GM19372 (cell line): Measurements from ENCODE around the gene EVX2.

ENCODE experiments used
- ATAC-seq: cut with Tn5 transposase; IDR thresholded peaks from one replicate; pipeline ENCODE4 v1.9.1; 2021; ENCODE audit warnings: mild to moderate bottlenecking, low read depth, moderate library complexity; ENCODE audit not compliant: unreplicated experiment

The EVX2 gene

DNA sequence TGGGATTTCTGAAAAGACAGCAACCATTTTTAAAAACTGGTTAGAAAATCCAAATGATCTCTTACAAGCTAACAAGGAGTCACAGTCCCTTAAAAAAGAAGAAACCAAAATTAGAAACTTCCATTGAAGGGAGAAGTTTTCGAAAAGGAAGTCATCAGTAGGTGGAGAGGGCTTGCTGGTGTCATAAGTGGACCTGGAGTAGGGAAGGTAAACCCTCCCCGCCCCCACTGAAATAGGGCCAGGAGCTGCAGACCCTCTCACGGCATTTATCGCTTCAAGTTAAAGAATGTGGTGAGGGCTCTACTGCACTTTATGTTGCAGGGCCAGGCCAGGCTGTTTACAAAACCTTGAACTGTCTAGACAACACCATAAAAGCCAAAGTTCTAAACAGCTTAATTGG, 26.2 kb upstream of the EVX2 start:
- no peak for ATAC-seq

DNA sequence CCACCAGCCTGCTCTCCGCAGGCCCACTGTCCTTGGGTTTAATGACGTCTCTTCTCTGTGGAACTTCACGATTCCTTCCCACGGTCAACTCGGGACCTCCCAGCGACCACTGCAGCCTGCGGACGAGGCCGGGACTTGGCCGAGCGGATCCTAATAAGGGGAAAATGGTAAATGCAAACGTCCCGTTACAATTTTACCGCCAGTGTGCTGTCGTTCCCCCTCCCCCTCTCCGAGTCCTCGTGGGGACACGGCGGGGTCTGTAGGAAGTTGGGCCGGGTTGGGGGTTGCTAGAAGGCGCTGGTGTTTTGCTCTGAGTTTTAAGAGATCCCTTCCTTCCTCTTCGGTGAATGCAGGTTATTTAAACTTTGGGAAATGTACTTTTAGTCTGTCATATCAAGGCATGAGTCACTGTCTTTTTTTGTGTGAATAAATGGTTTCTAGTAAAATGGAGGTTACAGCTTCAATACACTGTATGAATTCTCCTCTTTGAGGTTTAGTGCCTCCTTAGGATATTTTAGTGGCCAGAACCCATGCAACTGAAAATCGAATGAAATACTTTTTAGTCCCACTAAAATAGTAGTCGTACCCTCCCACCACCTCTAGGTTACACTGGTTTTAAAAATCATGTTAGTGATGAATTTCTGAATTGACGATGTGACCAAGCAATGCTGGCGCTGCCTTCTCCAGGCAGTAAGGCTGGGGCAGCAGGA, 25.6 kb upstream of the EVX2 start:
- ATAC-seq, result no peak

GRCh38 chr2:176107731-176108181, 24.0 kb upstream of the EVX2 start:
- no peak for ATAC-seq

GRCh38 chr2:176106581-176107539, 23.1 kb upstream of the EVX2 start, which contains the start of gene HOXD11:
TSS of gene HOXD11 (plus strand) at chr2:176107280. CDS start at chr2:176107356, 76 bp downstream.
- ATAC-seq, result no peak

- ATAC-seq, result no peak
These were observed 22.2 kb upstream of the EVX2 start for GRCh38 chr2:176105730-176106580.

DNA sequence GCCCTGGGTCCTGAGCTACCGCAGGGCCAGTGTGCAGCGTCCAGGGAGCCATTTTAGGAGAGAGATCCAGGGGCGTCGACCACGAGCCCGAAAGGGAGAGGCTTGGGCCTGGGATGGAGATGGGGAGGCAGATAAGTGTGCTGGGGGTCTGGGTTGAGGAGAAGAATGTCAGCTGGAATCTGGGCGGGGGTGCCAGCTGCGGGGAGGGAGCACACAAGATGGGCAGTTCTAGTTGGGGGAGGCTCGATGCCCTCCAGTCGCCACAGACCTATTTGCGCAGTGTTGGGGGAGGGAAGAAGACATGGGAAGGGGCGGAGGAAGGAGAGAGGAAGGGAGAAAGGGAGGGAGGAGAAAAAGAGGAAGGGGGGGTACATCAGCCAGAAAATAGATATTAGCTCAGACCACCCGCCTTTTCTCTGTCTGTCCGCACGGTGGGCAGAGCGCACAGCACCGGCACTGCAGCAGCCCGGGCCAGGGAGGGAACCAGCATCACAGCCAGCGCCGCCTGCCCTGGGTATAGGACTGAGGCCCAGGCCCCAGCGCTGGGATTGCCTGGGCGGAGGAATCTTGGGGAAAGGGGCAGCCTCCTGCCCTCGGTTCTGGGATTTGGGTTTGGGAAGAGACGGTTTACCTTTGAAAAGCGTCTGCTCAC, 21.4 kb upstream of the EVX2 start:
- no peak for ATAC-seq

- no peak for ATAC-seq
These were observed 20.7 kb upstream of the EVX2 start for GRCh38 chr2:176104316-176105077.

- no peak for ATAC-seq
These were observed 20.1 kb upstream of the EVX2 start for GRCh38 chr2:176103742-176104315.

DNA sequence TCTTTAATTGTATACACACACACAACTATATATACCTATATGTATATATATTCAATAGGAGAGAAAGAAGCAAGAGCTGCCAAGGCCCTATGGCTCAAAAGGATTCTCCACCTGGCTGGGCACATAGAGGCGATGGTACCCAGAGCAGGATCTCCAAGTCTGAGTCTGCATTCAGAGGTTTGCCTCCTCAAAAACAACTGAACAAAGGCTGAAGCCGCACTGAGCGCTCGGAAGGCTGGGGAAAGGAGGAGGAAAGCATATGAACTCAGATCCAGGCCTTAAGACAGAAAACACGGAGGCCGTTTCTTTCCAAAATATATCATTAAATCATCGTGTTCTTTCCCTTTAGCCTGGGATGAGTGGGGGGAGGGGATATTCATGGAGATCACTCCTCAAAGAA, 19.4 kb upstream of the EVX2 start:
- no peak for ATAC-seq

DNA sequence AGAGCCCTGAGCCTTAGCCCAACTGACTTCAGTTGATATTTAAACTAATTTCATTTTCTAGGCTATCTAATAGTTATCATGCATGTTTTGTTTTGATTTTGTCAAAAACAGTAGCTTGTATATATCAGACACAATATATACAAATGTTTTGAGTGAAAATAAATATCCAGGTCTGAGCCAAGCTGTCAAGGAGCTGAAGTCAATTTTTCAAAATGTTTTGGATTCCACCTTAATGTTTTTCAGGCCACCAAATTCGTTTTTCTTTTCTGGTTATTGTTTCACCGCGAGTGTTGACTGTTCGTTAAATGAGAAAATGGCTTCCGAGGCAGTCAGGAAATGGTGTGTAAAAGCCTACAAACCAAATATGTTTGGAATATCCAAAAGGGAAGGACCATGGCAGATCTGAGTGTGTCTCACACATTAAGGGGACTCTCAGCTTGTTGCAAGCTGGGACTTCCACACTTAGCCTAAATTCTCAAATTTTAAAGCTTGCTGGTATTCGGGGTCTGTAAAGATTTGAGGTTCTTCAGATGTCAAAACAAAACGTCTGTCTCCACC, 18.6 kb upstream of the EVX2 start:
- ATAC-seq, result no peak

GRCh38 chr2:176101842-176102241, 18.1 kb upstream of the EVX2 start:
- ATAC-seq, result no peak

- no peak for ATAC-seq
These were observed 17.6 kb upstream of the EVX2 start for GRCh38 chr2:176101216-176101830.

DNA sequence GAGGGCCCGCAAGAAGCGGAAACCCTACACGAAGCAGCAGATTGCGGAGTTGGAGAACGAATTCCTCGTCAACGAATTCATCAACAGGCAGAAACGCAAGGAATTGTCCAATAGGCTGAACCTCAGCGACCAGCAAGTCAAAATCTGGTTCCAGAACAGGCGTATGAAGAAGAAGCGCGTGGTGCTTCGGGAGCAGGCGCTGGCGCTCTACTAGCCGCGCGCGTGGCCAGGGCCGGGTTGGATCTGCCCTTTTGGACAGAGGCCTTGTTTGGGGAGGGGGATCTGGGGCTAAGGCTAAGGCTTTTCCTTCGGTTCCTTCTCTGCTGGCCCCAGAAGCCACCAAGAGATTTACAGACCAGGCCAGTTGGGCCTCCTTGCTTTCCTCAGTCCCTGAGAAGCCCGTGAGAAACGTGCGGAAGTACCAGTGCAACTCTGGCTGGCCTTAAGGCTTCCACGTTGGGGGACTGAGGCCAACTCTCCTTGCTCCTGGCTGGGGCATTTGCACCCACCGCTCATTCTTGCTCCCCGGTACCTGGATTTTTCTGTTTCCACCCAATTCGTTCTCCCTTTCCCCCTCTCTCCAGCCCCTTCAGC, 16.9 kb upstream of the EVX2 start:
- ATAC-seq, result no peak

DNA sequence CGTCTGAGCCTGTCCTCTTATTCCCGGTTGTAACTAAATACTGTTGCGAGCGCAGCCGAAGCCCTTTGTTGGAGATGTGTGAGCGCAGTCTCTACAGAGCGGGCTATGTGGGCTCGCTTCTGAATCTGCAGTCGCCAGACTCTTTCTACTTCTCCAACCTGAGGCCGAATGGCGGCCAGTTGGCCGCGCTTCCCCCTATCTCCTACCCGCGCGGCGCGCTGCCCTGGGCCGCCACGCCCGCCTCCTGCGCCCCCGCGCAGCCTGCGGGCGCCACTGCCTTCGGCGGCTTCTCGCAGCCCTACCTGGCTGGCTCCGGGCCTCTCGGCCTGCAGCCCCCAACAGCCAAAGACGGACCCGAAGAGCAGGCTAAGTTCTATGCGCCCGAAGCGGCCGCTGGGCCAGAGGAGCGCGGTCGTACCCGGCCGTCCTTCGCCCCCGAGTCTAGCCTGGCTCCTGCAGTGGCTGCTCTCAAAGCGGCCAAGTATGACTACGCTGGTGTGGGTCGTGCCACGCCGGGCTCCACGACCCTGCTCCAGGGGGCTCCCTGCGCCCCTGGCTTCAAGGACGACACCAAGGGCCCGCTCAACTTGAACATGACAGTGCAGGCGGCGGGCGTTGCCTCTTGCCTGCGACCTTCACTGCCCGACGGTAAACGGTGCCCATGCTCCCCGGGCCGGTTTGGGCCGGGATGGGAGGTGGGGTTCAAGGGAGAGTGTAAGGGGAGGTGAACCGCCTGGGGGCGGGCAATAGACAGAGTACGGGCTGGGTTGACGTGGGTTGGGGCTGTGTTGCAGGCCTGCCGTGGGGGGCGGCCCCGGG, 16.2 kb upstream of the EVX2 start, which contains the start of gene HOXD12:
HOXD12 (plus strand) TSS at position 68 of the 819 bp plus-strand sequence; CDS start at position 75, 7 bp downstream.
- no peak for ATAC-seq

GRCh38 chr2:176099159-176099727, 15.5 kb upstream of the EVX2 start:
- ATAC-seq, result no peak

GRCh38 chr2:176098366-176099158, 14.8 kb upstream of the EVX2 start:
- no peak for ATAC-seq
